Suprapubic skin (tissue), 4 donors: ENCODE data around the gene AMN.

Experiments used
- CTCF ChIP-seq, 2 donors: fragments of 200-600 bp in 1 of 2; fragments of 450-650 bp in 1 of 2; sonication (generic) in 1 of 2; IDR thresholded peaks; one replicate each; pipeline ENCODE4 v1.5.1; 2016 to 2019; ENCODE audit warnings: antibody characterized with exemption in 2 of 2, mild to moderate bottlenecking in 1 of 2, moderate library complexity in 1 of 2
- EP300 ChIP-seq: sonication (generic); formaldehyde crosslinking; IDR thresholded peaks from one replicate; pipeline ENCODE4 v1.6.1; 2017; ENCODE audit warnings: antibody characterized with exemption
- POLR2A ChIP-seq, 2 donors: fragments of 450-650 bp; IDR thresholded peaks; one replicate each; pipeline ENCODE4 v1.6.1; 2017; ENCODE audit warnings: antibody characterized with exemption in 2 of 2, mild to moderate bottlenecking in 2 of 2, moderate library complexity in 2 of 2
- POLR2AphosphoS5 ChIP-seq, 3 donors: sonication (generic); formaldehyde crosslinking; IDR thresholded peaks; one replicate each; pipeline ENCODE4 v1.6.1; 2017; ENCODE audit warnings: antibody characterized with exemption in 3 of 3

- TF ChIP-seq POLR2A (IDR thresholded peaks at IDR 0.05), result no peak
- no peak for TF ChIP-seq POLR2AphosphoS5 (IDR thresholded peaks at IDR 0.05)
- TF ChIP-seq CTCF (IDR thresholded peaks at IDR 0.05), result no peak
- TF ChIP-seq EP300, result no peak
These were observed 43.6 kb downstream of the AMN start for GRCh38 chr14:102965971-102966655.
